WI38 (cell line): ENCODE measurements around the gene TEX19.

ENCODE experiments used
- H3K4me3 ChIP-seq: 2 replicates; pipeline ENCODE4 v1.5.1; 2011; ENCODE audit warnings: low read depth, mild to moderate bottlenecking, control low read depth, low read length
- TF ChIP-seq, protein P1 (sequence below): IDR thresholded peaks from 2 replicates; pipeline ENCODE4 v1.5.1; 2012; ENCODE audit warnings: low read depth, mild to moderate bottlenecking, control low read depth, low read length

Gene TEX19

DNA sequence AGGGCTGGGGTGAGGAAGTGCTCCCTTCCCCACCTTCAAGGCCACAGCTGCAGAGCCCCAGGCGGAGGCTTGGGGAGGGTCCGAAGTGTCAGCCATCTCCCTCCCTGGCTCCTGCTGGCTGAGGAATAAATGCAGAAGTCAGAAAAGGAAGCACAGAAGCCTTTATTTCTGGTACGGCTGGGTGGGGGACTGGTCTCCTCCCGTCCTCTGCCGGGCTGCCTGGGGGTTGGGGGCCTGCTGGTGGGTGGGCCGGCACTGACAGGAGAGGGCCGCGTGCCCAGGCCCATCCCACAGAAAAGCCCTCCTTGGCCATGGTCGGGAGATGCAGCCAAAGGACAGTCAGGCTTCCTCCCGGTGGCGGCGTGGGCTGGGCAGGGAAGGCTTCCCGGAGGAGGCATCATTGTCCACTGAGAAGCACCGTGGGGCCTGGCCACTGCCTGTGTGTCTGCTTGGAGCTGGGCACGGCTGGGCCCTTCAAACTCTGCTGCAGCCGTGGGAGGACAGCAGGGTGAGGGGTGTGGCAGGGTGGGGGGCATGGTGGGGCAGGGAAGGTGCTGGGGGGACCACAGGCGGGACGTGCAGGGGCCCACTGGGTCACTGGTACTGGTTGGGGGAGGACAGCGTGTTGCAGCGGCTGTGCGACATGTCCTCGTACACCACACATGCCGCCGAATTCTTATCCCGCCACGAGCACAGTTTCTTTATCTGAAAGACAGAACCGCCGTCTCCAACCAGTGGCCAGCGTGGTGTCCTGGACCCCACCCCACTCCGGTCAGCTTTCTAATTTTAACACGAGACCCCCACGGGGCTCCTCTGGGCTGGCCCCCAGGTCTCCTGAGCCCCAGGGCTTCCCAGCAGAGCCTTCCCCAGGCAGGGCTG lies 44.1 kb upstream of the TEX19 start:
- TF ChIP-seq, protein P1, sequence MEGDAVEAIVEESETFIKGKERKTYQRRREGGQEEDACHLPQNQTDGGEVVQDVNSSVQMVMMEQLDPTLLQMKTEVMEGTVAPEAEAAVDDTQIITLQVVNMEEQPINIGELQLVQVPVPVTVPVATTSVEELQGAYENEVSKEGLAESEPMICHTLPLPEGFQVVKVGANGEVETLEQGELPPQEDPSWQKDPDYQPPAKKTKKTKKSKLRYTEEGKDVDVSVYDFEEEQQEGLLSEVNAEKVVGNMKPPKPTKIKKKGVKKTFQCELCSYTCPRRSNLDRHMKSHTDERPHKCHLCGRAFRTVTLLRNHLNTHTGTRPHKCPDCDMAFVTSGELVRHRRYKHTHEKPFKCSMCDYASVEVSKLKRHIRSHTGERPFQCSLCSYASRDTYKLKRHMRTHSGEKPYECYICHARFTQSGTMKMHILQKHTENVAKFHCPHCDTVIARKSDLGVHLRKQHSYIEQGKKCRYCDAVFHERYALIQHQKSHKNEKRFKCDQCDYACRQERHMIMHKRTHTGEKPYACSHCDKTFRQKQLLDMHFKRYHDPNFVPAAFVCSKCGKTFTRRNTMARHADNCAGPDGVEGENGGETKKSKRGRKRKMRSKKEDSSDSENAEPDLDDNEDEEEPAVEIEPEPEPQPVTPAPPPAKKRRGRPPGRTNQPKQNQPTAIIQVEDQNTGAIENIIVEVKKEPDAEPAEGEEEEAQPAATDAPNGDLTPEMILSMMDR: no peak
- H3K4me3 ChIP-seq: no peak overlapping the region

DNA sequence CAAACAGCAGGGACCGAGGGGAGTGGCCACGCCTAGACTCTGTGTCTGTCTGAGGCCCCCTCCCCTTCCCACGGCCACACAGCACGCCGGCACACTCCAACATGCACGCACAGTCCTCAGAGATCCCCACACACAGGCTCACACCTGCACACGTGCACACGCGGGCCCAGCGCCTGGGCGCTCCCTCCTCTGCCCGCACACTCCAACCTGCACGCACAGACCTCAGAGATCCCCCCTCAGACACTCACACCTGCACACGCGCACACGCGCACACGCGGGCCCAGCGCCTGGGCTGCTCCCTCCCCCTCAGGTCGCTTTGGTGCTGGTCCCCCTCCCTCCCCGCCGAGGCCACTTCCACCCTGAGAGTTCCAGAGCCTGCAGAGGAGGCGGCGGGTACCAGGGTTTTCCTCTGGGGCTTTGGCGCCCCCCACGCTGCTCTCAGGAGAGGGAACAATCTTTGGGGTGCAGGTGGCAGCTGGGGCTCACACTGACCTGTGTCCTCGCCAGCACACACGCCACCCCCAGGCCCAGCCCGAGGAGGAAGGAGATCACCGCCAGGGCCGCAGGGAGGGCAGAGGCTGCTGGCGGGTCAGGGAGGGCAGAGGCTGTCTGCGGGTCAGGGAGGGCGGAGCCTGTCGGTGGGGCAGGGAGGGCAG lies 43.2 kb upstream of the TEX19 start:
- no peak overlapping the region for H3K4me3 ChIP-seq
- TF ChIP-seq, protein P1: no peak

DNA sequence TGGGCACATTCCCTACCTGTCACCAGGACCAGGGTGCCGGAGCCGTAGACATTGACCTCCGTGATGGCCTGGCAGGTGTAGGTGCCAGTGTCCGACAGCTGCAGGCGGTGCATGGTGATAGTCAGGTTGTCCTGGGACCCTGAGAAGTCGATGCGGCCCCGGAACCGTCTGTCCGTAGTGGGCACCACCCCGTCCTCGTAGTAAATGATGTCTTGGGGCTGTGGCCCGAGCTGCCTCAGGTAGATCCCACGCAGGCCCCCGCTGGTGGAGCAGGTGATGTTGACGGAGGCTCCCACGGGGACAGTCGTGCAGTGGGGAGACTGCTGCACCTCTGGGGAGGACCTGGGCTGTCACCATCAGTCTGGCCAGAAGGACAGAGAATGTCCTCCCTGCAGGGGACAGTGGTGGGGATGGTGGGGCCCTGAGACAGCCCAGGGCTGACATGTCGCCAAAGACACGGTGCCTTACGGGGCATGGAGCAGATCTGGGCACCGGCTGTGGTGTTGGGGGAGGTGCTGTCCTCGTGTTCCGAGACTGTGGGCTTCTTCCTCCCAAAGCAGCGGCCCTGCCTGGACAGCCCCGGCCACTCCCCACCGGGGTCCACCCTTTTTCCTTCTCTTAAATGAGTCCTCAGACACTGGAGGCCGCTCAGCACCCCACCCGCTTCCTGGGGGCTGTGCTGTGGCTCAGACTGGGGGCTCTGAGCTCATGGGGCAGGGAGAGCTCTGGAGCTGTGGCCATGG lies 42.2 kb upstream of the TEX19 start:
- TF ChIP-seq, protein P1: no peak
- no peak overlapping the region for H3K4me3 ChIP-seq

DNA sequence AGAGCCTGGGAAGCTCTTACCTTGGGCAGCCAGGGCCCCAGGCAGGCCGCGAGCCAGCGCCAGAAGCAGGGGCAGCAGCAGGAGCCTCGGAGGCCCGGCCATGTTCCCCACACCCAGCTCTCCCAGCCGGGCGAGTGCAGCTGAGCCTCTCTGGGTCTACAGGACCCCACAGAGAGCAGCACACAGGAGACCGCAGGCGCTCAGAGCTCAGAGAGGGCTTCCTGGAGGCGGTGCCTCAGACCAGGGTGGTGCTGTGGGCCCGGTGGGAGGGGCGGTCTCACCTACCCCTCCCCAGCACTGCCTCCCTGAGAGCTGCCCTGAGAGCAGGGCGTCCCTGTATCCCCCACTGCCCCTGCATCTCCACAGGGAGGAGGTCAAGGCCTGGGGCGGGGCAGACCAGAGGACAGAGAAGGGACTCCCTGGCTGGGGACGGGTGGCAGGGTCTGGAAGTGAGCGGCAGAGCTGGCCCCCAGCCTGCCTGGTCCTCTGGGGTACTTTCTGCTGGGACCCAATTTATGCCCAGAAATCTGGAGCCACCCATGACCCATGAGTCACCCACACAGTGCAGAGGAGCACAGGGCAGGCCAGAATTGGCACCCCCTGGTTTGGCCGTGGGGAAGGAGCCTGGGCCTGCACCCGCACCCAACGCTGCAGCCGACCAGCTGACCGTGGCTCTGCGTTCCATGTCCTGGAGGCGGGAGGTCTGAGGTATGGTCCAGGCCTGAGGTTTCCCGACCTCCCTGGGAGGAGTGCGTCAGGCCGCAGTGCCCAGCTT lies 41.5 kb upstream of the TEX19 start, which contains the start of gene CD7:
TSS of gene CD7 (minus strand) at position 215 of the 775 bp plus-strand sequence. CDS start at position 102, 113 bp downstream.
- no peak within 1 kb of the TSS for H3K4me3 ChIP-seq
- TF ChIP-seq, protein P1: no peak

DNA sequence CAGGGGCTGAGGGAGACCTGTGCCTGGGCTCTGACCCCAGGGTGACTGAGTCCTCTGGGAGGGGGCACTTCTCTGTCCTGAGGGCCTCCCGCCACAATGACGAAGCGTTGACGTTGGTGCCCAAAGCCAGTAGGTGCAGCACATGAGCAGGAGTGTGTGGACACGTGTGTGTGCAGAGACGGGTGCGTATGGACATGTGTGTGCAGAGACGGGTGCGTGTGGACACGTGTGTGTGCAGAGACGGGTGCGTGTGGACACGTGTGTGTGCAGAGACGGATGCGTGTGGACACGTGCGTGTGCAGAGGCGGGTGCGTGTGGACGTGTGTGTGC lies 40.9 kb upstream of the TEX19 start:
- TF ChIP-seq, protein P1: no peak
- no peak overlapping the region for H3K4me3 ChIP-seq

DNA sequence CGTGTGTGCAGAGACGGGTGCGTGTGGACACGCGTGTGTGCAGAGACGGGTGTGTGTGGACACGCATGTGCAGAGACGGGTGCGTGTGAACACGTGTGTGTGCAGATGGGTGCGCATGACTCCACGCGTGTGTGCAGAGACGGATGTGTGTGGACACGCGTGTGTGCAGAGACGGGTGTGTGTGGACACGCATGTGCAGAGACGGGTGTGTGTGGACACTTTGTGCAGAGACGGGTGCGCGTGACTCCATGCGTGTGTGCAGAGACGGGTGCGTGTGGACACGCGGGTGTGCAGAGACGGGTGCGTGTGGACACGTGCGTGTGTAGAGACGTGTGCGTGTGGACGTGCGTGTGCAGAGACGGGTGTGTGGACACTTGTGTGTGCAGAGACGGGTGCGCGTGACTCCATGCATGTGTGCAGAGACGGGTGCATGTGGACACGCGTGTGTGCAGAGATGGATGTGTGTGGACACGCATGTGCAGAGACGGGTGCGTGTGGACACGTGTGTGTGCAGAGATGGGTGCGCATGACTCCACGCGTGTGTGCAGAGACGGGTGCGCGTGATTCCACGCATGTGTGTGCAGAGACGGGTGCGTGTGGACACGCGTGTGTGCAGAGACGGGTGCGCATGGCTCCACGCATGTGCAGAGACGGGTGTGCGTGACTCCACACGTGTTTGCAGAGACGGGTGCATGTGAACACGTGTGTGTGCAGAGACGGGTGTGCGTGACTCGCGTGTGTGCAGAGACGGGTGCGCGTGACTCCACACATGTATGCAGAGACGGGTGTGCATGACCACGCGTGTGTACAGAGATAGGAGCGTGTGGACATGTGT lies 40.1 kb upstream of the TEX19 start:
- H3K4me3 ChIP-seq: no peak overlapping the region
- TF ChIP-seq, protein P1: no peak
